Mesothelial cell of epicardium (in vitro differentiated cells): ENCODE measurements around the gene TMEM33. TPM values are rescaled to one million over a fixed set of nuclear protein-coding genes. Genes with fewer than 3 reads are reported as not detected.

ENCODE experiments used
- DNase-seq, 2 experiments: peaks; one replicate each; pipeline ENCODE4 v3.0.0; 2021; ENCODE audit warnings: low spot score in 2 of 2; ENCODE audit not compliant: unreplicated experiment in 2 of 2
- H3K27ac Mint-ChIP-seq: 2 replicates; pipeline ENCODE4 v1.8.0; 2021; ENCODE audit warnings: mixed read lengths
- H3K27me3 Mint-ChIP-seq: 2 replicates; pipeline ENCODE4 v1.8.0; 2021; ENCODE audit warnings: low read depth, mixed read lengths
- H3K36me3 Mint-ChIP-seq: 2 replicates; pipeline ENCODE4 v1.8.0; 2021; ENCODE audit warnings: mixed read lengths
- H3K4me1 Mint-ChIP-seq: 2 replicates; pipeline ENCODE4 v1.8.0; 2021; ENCODE audit warnings: mixed read lengths
- H3K4me3 Mint-ChIP-seq: 2 replicates; pipeline ENCODE4 v1.8.0; 2021; ENCODE audit warnings: mild to moderate bottlenecking, moderate library complexity, mixed read lengths
- H3K9me3 Mint-ChIP-seq: 2 replicates; pipeline ENCODE4 v1.8.0; 2021; ENCODE audit warnings: mixed read lengths
- total RNA-seq: library from RNA; stranded (reverse); gene quantifications from 3 replicates; pipeline ENCODE4 v1.2.1, GENCODE V29; 2021
- TF ChIP-seq, protein P1 (sequence below): fragments of 200-600 bp; sonication (generic); IDR thresholded peaks from one replicate; pipeline ENCODE4 v1.5.0; 2021; ENCODE audit warnings: antibody characterized with exemption; ENCODE audit not compliant: unreplicated experiment

The TMEM33 gene
- total RNA-seq, 1 donor from 2014 or later: 49.5 TPM

DNA sequence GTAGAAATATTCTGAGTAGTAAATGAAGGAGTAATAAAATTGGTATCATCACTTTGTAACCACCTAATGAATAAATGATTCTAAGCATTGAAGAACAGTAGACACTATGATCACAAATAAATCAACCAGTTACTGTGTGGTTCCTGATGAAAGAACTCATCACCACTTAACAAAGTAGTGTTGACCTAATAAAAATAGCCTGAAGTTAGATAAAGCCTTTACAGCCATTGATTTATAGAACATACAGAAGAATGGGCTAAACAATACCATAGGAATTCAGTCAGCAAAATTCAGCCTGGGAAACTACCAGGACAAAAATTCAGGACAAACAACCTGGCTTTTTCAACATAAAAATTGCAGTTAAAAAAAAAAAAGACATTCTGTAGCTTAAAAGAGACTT, 64.1 kb downstream of the TMEM33 start:
- H3K4me3 Mint-ChIP-seq: no peak overlapping the region
- DNase-seq: no peak
- H3K9me3 Mint-ChIP-seq: peaks cover 5% of the 10 kb centered on the region
- peaks cover 26% of the 10 kb centered on the region for H3K36me3 Mint-ChIP-seq
- no peaks in the 10 kb centered on the region for H3K4me1 Mint-ChIP-seq
- TF ChIP-seq, protein P1, sequence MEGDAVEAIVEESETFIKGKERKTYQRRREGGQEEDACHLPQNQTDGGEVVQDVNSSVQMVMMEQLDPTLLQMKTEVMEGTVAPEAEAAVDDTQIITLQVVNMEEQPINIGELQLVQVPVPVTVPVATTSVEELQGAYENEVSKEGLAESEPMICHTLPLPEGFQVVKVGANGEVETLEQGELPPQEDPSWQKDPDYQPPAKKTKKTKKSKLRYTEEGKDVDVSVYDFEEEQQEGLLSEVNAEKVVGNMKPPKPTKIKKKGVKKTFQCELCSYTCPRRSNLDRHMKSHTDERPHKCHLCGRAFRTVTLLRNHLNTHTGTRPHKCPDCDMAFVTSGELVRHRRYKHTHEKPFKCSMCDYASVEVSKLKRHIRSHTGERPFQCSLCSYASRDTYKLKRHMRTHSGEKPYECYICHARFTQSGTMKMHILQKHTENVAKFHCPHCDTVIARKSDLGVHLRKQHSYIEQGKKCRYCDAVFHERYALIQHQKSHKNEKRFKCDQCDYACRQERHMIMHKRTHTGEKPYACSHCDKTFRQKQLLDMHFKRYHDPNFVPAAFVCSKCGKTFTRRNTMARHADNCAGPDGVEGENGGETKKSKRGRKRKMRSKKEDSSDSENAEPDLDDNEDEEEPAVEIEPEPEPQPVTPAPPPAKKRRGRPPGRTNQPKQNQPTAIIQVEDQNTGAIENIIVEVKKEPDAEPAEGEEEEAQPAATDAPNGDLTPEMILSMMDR: no peak
- H3K27me3 Mint-ChIP-seq: no peaks in the 10 kb centered on the region
- H3K27ac Mint-ChIP-seq: no peak overlapping the region

DNA sequence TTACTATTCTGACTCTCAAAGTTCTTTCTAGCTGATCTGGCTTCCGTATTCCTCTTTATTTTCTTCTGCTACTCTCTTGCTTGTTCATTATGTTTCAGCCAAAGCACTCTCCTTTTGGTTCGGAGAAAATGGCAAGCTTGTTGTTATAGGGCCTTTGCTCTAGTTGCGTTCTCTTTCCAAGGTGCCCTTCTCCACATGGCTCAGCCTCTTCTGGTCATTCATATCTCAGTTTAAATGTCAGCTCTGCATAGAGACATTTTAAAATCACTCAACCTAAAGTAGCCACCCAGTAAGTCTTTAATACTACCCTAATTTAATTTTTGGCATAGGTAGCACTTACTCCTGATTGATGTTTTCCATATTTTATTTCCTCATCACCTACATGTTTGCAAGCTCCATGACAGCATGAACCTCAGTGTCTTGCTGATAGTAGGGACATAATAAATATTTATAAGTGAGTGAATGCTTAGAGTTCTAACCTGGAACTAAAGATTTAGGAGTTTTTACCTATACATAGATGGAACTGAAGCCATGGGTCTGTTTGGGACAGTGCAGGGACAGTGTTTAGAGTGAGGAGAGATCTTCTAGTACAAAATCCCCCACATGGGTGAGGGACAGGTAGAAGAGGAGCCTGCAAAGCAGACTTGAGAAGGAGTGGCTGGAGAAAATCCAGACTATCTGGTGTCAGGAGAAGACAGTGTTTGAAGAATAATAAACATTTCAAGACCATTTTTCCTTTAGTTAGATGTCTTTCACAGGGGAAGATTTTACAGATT, 73.0 kb downstream of the TMEM33 start:
- Mint-ChIP-seq H3K4me1 (no peaks in the 10 kb centered on the region), H3K27me3 (no peaks in the 10 kb centered on the region), H3K27ac (no peak overlapping the region), H3K36me3 (peaks cover 24% of the 10 kb centered on the region), H3K9me3 (no peaks in the 10 kb centered on the region), H3K4me3 (no peak overlapping the region)
- TF ChIP-seq, protein P1: no peak
- no peak for DNase-seq

Other genes starting within 250 kb of the TMEM33 start
- not detected in 3 replicates for gene PHOX2B, start 186.7 kb upstream of the TMEM33 start, total RNA-seq
- gene DCAF4L1, start 46.3 kb downstream of the TMEM33 start, total RNA-seq: 0.09 to 0.11 TPM in 2 of 3 replicates, not detected in the other
- 55.8 to 59.2 TPM (median 57.9 TPM) in 3 replicates for gene SLC30A9, start 55.1 kb downstream of the TMEM33 start, total RNA-seq
- 0.38 to 0.69 TPM (median 0.68 TPM) in 3 replicates for gene BEND4, start 217.2 kb downstream of the TMEM33 start, total RNA-seq